Measurements from ENCODE around the gene MYO9B.

- TF ChIP-seq POLR2AphosphoS5 (IDR thresholded peaks at IDR 0.05; ENCODE audit: low read depth, low read length) (no peak), POLR2A (IDR thresholded peaks at IDR 0.05; ENCODE audit: low read depth, low read length) (no peak)
Observed at GRCh38 chr19:17127671-17128070, 52.1 kb downstream of the MYO9B start.
